Stimulated activated CD4-positive, alpha-beta T cell treated with anti-CD3 and anti-CD28 coated beads, Interleukin-15, amount 100 ng/mL, for 24 hours (primary cell): ENCODE measurements around the gene WDR31.

Experiments used
- DNase-seq: peaks from one replicate; pipeline ENCODE4 v3.0.0-alpha.2; 2020

The WDR31 gene

GRCh38 chr9:113293285-113293878 lies 46.7 kb downstream of the WDR31 start:
- DNase-seq = no peak

- no peak for DNase-seq
These were observed 49.9 kb downstream of the WDR31 start for GRCh38 chr9:113290052-113290607.

GRCh38 chr9:113289091-113289490 lies 51.0 kb downstream of the WDR31 start:
- DNase-seq = no peak

GRCh38 chr9:113281356-113281755 lies 58.7 kb downstream of the WDR31 start:
- no peak for DNase-seq

GRCh38 chr9:113278840-113279239 lies 61.2 kb downstream of the WDR31 start:
- DNase-seq = no peak

- peak; percentile 98 for DNase-seq
These were observed 64.6 kb downstream of the WDR31 start, which contains the start of the genes CDC26 and PRPF4 for GRCh38 chr9:113275157-113276131. Gene CDC26 (minus strand): TSS chr9:113275572. CDS start chr9:113272507, 3,065 bp downstream. Gene PRPF4 (plus strand): TSS chr9:113275658. CDS start chr9:113275744, 86 bp downstream.

- DNase-seq = peak; percentile 19
These were observed 65.5 kb downstream of the WDR31 start for GRCh38 chr9:113274474-113275156.

GRCh38 chr9:113269871-113270270 lies 70.2 kb downstream of the WDR31 start:
- DNase-seq = no peak

- DNase-seq = no peak
These were observed 70.7 kb downstream of the WDR31 start for GRCh38 chr9:113269355-113269754.

- no peak for DNase-seq
These were observed 72.0 kb downstream of the WDR31 start for GRCh38 chr9:113267911-113268566.

GRCh38 chr9:113266174-113266573 lies 73.9 kb downstream of the WDR31 start:
- DNase-seq = no peak
